Muscle of back (tissue), 11 donors: Measurements from ENCODE around the gene SLC8A3. TPM values are rescaled to one million over a fixed set of nuclear protein-coding genes. Genes with fewer than 3 reads are reported as not detected.

ENCODE experiments used
- DNase-seq, 3 donors: peaks; one replicate each; pipeline versions ENCODE4 v3.0.0 to v3.0.0-alpha.2; 2013
- polyA plus RNA-seq, 10 donors: library from polyadenylated mRNA; unstranded; fragments of 120-200 nt; gene quantifications; one replicate each; pipeline ENCODE4 v1.2.1, GENCODE V29; 2013; ENCODE audit not compliant: insufficient read length in 10 of 10

Gene SLC8A3
- polyA plus RNA-seq, 10 donors = 4.7 to 9.8 (median 5.8) TPM

GRCh38 chr14:69997849-69998248, 190.9 kb downstream of the SLC8A3 start:
- no peak for DNase-seq

GRCh38 chr14:69996216-69996615, 192.5 kb downstream of the SLC8A3 start:
- no peak for DNase-seq

Other genes with a start within 250 kb of the SLC8A3 start
- 10 to 100 TPM; 50.3 to 69.3 (median 58.8) TPM for gene COX16, start 170.7 kb upstream of the SLC8A3 start, polyA plus RNA-seq
- gene SYNJ2BP, start 228.1 kb upstream of the SLC8A3 start, polyA plus RNA-seq = 10 to 100 TPM; 22.8 to 31.5 (median 24.4) TPM